ENCODE measurements around the gene HOPX.
"Not testable (repeated sequence)": the region's sequence is repeated elsewhere in the genome, so short reads cannot be mapped to it uniquely, and the experiment has no call there.

The HOPX gene

DNA sequence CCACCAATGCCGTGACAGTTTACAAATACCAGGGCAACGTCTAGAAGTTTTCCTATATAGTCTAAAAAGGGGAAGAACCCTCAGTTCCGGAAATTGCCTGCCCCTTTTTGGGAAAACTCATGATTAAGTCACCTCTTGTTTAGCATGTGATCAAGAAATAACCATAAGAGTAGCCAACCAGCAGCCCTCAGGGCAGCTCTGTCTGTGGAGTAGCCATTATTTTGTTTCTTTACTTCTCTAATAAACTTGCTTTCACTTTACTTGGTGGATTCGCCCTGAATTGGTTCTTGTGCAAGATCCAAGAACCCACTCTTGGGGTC lies 20.0 kb upstream of the HOPX start:
- Mint-ChIP-seq H3K4me3 (no peak overlapping the region), H3K36me3 (ENCODE audit: insufficient read depth) (peaks cover 2% of the 10 kb centered on the region), H3K9me3 (no peaks in the 10 kb centered on the region), H3K27ac (ENCODE audit: low read depth) (no peak overlapping the region), H3K27me3 (no peaks in the 10 kb centered on the region), H3K4me1 (no peaks in the 10 kb centered on the region)
- ATAC-seq (replicated peaks; ENCODE audit: extremely low read depth, poor library complexity, severe bottlenecking) (no peak), DNase-seq (ENCODE audit: low spot score in 2 of 2) (no peak)

DNA sequence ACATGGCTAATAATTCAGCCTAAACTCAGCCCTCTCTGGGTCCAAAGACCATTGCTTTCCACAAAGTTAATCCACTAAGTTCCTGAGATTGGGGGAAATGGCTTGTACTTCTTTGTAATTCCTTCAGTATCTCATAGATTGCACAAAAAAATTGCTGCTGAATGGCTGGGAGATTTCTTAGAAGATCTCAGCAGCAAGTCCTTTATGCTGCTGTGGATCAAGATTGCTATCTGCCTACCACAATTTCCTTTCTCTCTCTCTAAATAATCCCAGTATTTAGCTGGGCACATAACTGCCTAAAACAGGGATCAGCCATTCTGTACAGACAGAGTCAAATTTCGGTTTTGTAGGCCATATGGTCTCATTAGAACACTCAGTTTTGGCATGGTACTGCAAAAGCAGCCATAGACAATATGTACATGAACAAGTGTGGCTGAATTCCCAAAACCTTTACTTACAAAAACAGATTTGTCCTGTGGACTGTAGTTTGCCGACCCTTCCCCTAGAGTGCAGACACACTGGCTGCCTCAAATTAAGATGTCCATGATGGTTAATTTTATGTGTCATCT lies 18.5 kb upstream of the HOPX start:
- no peak for DNase-seq (ENCODE audit: low spot score in 2 of 2)
- H3K36me3 Mint-ChIP-seq (ENCODE audit: insufficient read depth) = peaks cover 2% of the 10 kb centered on the region
- ATAC-seq (replicated peaks; ENCODE audit: extremely low read depth, poor library complexity, severe bottlenecking) = no peak
- no peaks in the 10 kb centered on the region for H3K4me1 Mint-ChIP-seq
- H3K9me3 Mint-ChIP-seq = no peaks in the 10 kb centered on the region
- H3K27me3 Mint-ChIP-seq = no peaks in the 10 kb centered on the region
- no peak overlapping the region for H3K27ac Mint-ChIP-seq (ENCODE audit: low read depth)
- no peak overlapping the region for H3K4me3 Mint-ChIP-seq

DNA sequence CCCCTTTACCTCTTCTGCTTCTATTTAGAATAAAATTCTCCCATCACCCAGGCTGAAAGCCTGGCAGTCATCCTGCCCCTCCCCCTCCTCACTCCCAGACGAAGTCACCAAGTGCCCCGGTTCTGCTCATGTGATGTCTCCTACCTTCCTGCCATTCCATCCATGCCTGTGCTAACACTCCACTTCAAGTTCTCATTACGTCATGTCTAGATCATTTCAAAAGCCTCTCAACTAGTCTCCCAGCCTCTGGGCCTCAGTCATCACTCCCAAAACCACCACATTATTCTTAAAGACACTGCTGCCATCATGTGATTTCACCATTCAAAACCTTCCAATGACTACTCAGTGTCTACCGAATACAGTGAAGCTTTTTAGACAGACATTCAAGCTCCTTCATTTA lies 17.2 kb upstream of the HOPX start:
- H3K27ac Mint-ChIP-seq (ENCODE audit: low read depth) = no peak overlapping the region

DNA sequence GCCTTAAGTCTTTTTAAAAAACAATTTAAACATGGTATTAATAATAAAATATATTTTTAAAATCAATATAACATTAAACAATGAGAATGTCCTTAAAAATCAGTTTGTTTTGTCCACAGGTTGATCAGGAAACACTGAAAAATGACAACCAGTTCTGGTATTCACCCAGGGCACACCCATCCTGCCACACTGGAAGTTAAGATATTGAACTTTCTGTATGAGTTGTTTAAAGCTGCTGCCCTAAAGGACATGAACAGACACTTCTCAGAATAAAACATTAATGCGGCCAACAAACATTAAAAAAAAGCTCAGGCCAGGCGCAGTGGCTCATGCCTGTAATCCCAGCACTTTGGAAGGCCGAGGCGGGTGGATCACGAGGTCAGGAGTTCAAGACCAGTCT lies 15.0 kb upstream of the HOPX start:
- no peak for DNase-seq (ENCODE audit: low spot score in 2 of 2)
- Mint-ChIP-seq H3K36me3 (ENCODE audit: insufficient read depth) (peaks cover 5% of the 10 kb centered on the region), H3K27me3 (peaks cover 6% of the 10 kb centered on the region), H3K9me3 (no peaks in the 10 kb centered on the region), H3K4me1 (no peaks in the 10 kb centered on the region), H3K4me3 (no peak overlapping the region), H3K27ac (ENCODE audit: low read depth) (no peak overlapping the region)
- ATAC-seq (replicated peaks; ENCODE audit: extremely low read depth, poor library complexity, severe bottlenecking) = no peak

More for the DNA sequence above, 17.2 kb upstream of the HOPX start:
- DNase-seq (ENCODE audit: low spot score in 2 of 2) (no peak), ATAC-seq (replicated peaks; ENCODE audit: extremely low read depth, poor library complexity, severe bottlenecking) (no peak)
- no peaks in the 10 kb centered on the region for H3K9me3 Mint-ChIP-seq
- no peaks in the 10 kb centered on the region for H3K27me3 Mint-ChIP-seq
- H3K36me3 Mint-ChIP-seq (ENCODE audit: insufficient read depth) = peaks cover 5% of the 10 kb centered on the region
- H3K4me3 Mint-ChIP-seq = no peak overlapping the region
- no peaks in the 10 kb centered on the region for H3K4me1 Mint-ChIP-seq

GRCh38 chr4:56693476-56693875 lies 12.4 kb upstream of the HOPX start:
- ATAC-seq (replicated peaks; ENCODE audit: extremely low read depth, poor library complexity, severe bottlenecking); H3K4me1 Mint-ChIP-seq; H3K9me3 Mint-ChIP-seq; H3K36me3 Mint-ChIP-seq (ENCODE audit: insufficient read depth); DNase-seq (ENCODE audit: low spot score in 2 of 2); H3K27ac Mint-ChIP-seq (ENCODE audit: low read depth); H3K27me3 Mint-ChIP-seq; H3K4me3 Mint-ChIP-seq: not testable (repeated sequence)

DNA sequence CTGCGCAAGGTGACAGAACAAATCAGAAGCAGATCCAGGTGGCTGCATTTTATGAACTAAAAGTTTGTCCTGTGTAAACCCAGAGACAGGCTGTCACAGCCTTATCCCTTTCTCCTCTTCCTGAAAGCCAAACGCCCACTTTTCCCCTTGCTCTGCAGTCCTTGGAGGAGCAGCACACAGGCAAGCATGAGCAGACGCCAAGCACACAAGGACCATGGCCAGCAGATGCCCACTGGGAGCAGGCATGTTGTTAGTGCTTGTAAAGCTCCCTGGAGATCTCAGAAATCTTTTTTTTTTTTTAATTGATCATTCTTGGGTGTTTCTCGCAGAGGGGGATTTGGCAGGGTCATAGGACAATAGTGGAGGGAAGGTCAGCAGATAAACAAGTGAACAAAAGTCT lies 11.5 kb upstream of the HOPX start:
- Mint-ChIP-seq H3K9me3 (no peaks in the 10 kb centered on the region), H3K27me3 (peaks cover 6% of the 10 kb centered on the region), H3K4me1 (no peaks in the 10 kb centered on the region), H3K27ac (ENCODE audit: low read depth) (no peak overlapping the region), H3K36me3 (ENCODE audit: insufficient read depth) (peaks cover 3% of the 10 kb centered on the region), H3K4me3 (no peak overlapping the region)
- ATAC-seq (replicated peaks; ENCODE audit: extremely low read depth, poor library complexity, severe bottlenecking) (no peak), DNase-seq (ENCODE audit: low spot score in 2 of 2) (no peak)

DNA sequence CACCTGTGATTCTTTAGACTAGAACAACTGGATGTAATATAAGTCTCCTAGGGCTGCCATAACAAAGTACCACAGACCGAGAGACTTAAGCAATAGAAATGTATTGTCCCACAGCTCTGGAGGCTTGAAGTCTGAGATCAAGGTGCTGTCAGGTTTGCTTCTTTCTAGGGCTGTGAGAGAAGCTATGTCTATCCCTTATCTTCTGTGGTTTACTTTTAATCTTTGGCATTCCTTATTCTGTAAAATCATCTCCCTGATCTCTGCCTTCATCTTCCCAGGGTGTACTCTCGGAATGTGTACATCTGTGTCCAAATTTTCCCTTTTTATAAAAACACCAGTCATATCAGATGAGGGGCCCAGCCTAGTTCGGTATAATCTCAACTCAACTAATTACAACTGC lies 10.3 kb upstream of the HOPX start:
- Mint-ChIP-seq H3K27me3 (peaks cover 6% of the 10 kb centered on the region), H3K36me3 (ENCODE audit: insufficient read depth) (peaks cover 3% of the 10 kb centered on the region), H3K9me3 (no peaks in the 10 kb centered on the region), H3K4me3 (no peak overlapping the region), H3K27ac (ENCODE audit: low read depth) (no peak overlapping the region), H3K4me1 (no peaks in the 10 kb centered on the region)
- ATAC-seq (replicated peaks; ENCODE audit: extremely low read depth, poor library complexity, severe bottlenecking) = no peak
- no peak for DNase-seq (ENCODE audit: low spot score in 2 of 2)

- DNase-seq (ENCODE audit: low spot score in 2 of 2) (no peak), ATAC-seq (replicated peaks; ENCODE audit: extremely low read depth, poor library complexity, severe bottlenecking) (no peak)
- Mint-ChIP-seq H3K4me1 (no peaks in the 10 kb centered on the region), H3K27me3 (peaks cover 7% of the 10 kb centered on the region), H3K27ac (ENCODE audit: low read depth) (no peak overlapping the region), H3K9me3 (no peaks in the 10 kb centered on the region), H3K4me3 (no peak overlapping the region), H3K36me3 (ENCODE audit: insufficient read depth) (peaks cover 3% of the 10 kb centered on the region)
Measured at GRCh38 chr4:56690393-56690792, 9.3 kb upstream of the HOPX start.

DNA sequence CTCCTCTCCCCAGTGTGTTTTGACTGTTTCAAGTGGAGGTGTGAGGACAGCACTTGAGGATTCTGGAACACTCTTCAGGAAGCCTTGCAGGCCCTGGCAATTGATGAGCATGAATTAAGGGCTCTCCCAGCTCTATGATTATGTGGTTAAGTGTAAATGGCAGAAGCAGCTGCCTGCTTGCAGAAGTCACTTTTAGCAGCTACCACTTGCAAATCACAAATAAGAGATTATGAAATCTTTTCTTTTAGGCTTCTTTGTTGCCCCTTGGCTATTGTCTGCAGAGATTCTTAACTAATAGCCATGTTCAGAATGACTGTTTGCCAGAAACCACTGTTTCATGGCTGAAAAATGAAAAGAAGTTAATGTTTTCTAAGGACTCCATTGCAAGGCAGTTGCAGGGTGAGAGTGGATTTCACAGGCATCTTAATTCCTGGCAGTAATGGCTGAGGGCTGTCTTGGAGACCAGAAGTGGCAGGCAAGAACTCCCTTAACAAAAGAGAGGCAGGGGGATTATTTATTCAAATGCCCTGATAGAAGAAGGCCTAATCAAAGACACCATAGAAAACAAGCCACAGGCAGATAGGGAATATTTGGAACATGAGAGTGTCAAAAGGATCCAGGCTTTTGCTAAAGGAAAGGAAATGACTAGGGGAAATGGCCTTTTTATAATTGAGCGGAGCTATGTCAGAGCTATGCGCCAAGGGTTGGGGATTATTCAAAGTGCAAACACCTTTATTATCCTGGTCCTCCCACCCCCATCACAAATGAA lies 8.3 kb upstream of the HOPX start:
- Mint-ChIP-seq H3K4me1 (no peaks in the 10 kb centered on the region), H3K27ac (ENCODE audit: low read depth) (no peak overlapping the region), H3K9me3 (no peaks in the 10 kb centered on the region), H3K4me3 (no peak overlapping the region), H3K27me3 (peaks cover 17% of the 10 kb centered on the region), H3K36me3 (ENCODE audit: insufficient read depth) (peaks cover 2% of the 10 kb centered on the region)
- ATAC-seq (replicated peaks; ENCODE audit: extremely low read depth, poor library complexity, severe bottlenecking) = no peak
- DNase-seq (ENCODE audit: low spot score in 2 of 2) = no peak

- Mint-ChIP-seq H3K36me3 (ENCODE audit: insufficient read depth) (no peaks in the 10 kb centered on the region), H3K4me3 (no peak overlapping the region), H3K27me3 (peaks cover 29% of the 10 kb centered on the region), H3K4me1 (no peaks in the 10 kb centered on the region), H3K27ac (ENCODE audit: low read depth) (no peak overlapping the region), H3K9me3 (no peaks in the 10 kb centered on the region)
- no peak for DNase-seq (ENCODE audit: low spot score in 2 of 2)
- ATAC-seq (replicated peaks; ENCODE audit: extremely low read depth, poor library complexity, severe bottlenecking) = no peak
Measured at GRCh38 chr4:56688094-56688647, 7.1 kb upstream of the HOPX start.

DNA sequence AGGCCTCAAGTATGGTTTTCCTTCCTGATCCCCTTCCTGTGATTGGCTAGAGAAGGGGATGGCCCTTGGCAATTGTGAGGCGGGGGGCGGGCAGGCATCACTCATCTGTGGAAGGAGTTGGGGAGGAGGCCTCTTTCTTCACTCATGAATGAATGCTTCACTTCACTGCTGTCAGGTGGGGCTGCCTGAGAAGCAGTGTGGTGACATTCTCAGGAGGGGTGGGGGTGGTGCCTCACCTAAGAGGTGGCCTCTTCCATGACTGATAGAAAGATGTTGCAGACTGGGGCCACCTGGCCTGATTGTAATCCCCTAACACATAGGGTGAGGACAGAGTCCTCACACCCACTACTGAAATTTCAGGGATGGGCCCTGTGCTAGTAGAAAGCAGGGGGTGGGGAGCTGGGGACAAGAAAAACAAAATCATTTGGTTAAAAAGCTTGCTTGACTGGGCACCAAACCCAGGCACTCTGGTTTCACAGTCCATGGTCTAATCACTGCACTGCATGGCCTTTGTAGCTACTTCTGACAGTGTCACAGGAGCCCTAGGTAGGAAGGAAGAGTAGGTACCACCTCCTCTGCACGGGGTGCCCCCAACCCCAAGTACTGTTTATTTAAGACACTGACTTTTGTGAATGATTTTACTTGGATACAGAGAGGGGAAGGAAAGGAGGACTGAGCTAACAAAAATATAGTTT lies 5.6 kb upstream of the HOPX start:
- H3K36me3 Mint-ChIP-seq (ENCODE audit: insufficient read depth) = no peaks in the 10 kb centered on the region
- H3K9me3 Mint-ChIP-seq = no peaks in the 10 kb centered on the region
- H3K27ac Mint-ChIP-seq (ENCODE audit: low read depth) = no peak overlapping the region
- peaks cover 4% of the 10 kb centered on the region for H3K4me1 Mint-ChIP-seq
- DNase-seq (ENCODE audit: low spot score in 2 of 2) (no peak), ATAC-seq (replicated peaks; ENCODE audit: extremely low read depth, poor library complexity, severe bottlenecking) (no peak)
- no peak overlapping the region for H3K4me3 Mint-ChIP-seq
- peaks cover 29% of the 10 kb centered on the region for H3K27me3 Mint-ChIP-seq

GRCh38 chr4:56684320-56685050 lies 3.4 kb upstream of the HOPX start:
- Mint-ChIP-seq H3K4me1 (peaks cover 14% of the 10 kb centered on the region), H3K27me3 (peaks cover 26% of the 10 kb centered on the region), H3K4me3 (no peak overlapping the region), H3K36me3 (ENCODE audit: insufficient read depth) (no peaks in the 10 kb centered on the region), H3K9me3 (no peaks in the 10 kb centered on the region), H3K27ac (ENCODE audit: low read depth) (no peak overlapping the region)
- DNase-seq (ENCODE audit: low spot score in 2 of 2) = no peak
- ATAC-seq (replicated peaks; ENCODE audit: extremely low read depth, poor library complexity, severe bottlenecking) = no peak

Measured in central memory CD8-positive, alpha-beta T cell (primary cell).